Activated T-helper 2 cell treated with anti-CD3 and anti-CD28 coated beads, Interferon-gamma antibody, Interleukin-2, Interleukin-4, amounts not matched to agents 10 μg/mL and 5 μg/mL and 100 μg/mL, durations not matched to agents 14 hours and 24 hours and 36 hours (primary cell): ENCODE data around the gene PDLIM7. TPM values are rescaled to one million over a fixed set of nuclear protein-coding genes. Genes with fewer than 3 reads are reported as not detected.
"Not testable (repeated sequence)": the region's sequence is repeated elsewhere in the genome, so short reads cannot be mapped to it uniquely, and the experiment has no call there.

ENCODE experiments used
- DNase-seq: peaks from one replicate; pipeline ENCODE4 v3.0.0; 2021; ENCODE audit warnings: low spot score
- H3K27ac Mint-ChIP-seq: one replicate; pipeline ENCODE4 v1.8.0; 2021; ENCODE audit warnings: mixed read lengths
- H3K27me3 Mint-ChIP-seq: one replicate; pipeline ENCODE4 v1.8.0; 2021; ENCODE audit warnings: low read depth, mixed read lengths
- H3K36me3 Mint-ChIP-seq: one replicate; pipeline ENCODE4 v1.8.0; 2021; ENCODE audit warnings: low read depth, mixed read lengths
- H3K4me1 Mint-ChIP-seq: one replicate; pipeline ENCODE4 v1.8.0; 2021; ENCODE audit warnings: low read depth, mixed read lengths
- H3K4me3 Mint-ChIP-seq: one replicate; pipeline ENCODE4 v1.8.0; 2021; ENCODE audit warnings: low read depth, mild to moderate bottlenecking, moderate library complexity, mixed read lengths
- H3K9me3 Mint-ChIP-seq: one replicate; pipeline ENCODE4 v1.8.0; 2021; ENCODE audit warnings: mixed read lengths
- intact Hi-C: fragments of 100-400 bp; cut with micrococcal nuclease; formaldehyde crosslinking; loops from one replicate; pipeline ENCODE4 v1.15.1; 2023
- total RNA-seq: library from RNA; stranded (reverse); gene quantifications from 2 replicates; pipeline ENCODE4 v1.2.3, GENCODE V29; 2022

Gene PDLIM7
- total RNA-seq: 85.4 and 86.9 TPM in 2 replicates

- H3K4me3 Mint-ChIP-seq: peak within 1 kb of the TSS; percentile 86
- peaks cover 18% of the 10 kb centered on the region for H3K27me3 Mint-ChIP-seq
- peaks cover 9% of the 10 kb centered on the region for H3K36me3 Mint-ChIP-seq
- peak; percentile 93 for DNase-seq
- intact Hi-C loops: loop anchor here (1.0 to 5.0 kb wide), 7 partner anchors 19 to 385 kb away; partner anchors contain the start of genes DDX41 and GRK6
- H3K27ac Mint-ChIP-seq: peak within 1 kb of the TSS; percentile 62
- H3K9me3 Mint-ChIP-seq: no peaks in the 10 kb centered on the region
- peaks cover 23% of the 10 kb centered on the region for H3K4me1 Mint-ChIP-seq
Measured at GRCh38 chr5:177497292-177498012, at the start of gene PDLIM7. PDLIM7 (minus strand) TSS chr5:177497604; CDS start chr5:177496512, 1,092 bp downstream.

GRCh38 chr5:177546258-177546741, 48.9 kb upstream of the PDLIM7 start:
- Mint-ChIP-seq H3K27me3 (no peaks in the 10 kb centered on the region), H3K36me3 (peaks cover 14% of the 10 kb centered on the region), H3K9me3 (no peaks in the 10 kb centered on the region), H3K27ac (no peak overlapping the region), H3K4me1 (peaks cover 7% of the 10 kb centered on the region), H3K4me3 (no peak overlapping the region)
- intact Hi-C loops: no loop called here
- DNase-seq: no peak

- no peak for DNase-seq
- intact Hi-C loops: no loop called here
- Mint-ChIP-seq H3K4me3 (no peak overlapping the region), H3K9me3 (no peaks in the 10 kb centered on the region), H3K36me3 (peaks cover 14% of the 10 kb centered on the region), H3K4me1 (peaks cover 7% of the 10 kb centered on the region), H3K27ac (no peak overlapping the region), H3K27me3 (no peaks in the 10 kb centered on the region)
Measured at GRCh38 chr5:177545487-177546257, 48.3 kb upstream of the PDLIM7 start.

- Mint-ChIP-seq H3K4me1 (peaks cover 3% of the 10 kb centered on the region), H3K9me3 (no peaks in the 10 kb centered on the region), H3K27ac (no peak overlapping the region), H3K36me3 (peaks cover 23% of the 10 kb centered on the region), H3K27me3 (no peaks in the 10 kb centered on the region), H3K4me3 (no peak overlapping the region)
- DNase-seq: no peak
- intact Hi-C loops: no loop called here
Measured at GRCh38 chr5:177542816-177543465, 45.5 kb upstream of the PDLIM7 start.

GRCh38 chr5:177540438-177540837, 43.0 kb upstream of the PDLIM7 start:
- Mint-ChIP-seq H3K4me1 (peaks cover 2% of the 10 kb centered on the region), H3K27ac (no peak overlapping the region), H3K9me3 (no peaks in the 10 kb centered on the region), H3K4me3 (no peak overlapping the region), H3K27me3 (no peaks in the 10 kb centered on the region), H3K36me3 (peaks cover 26% of the 10 kb centered on the region)
- no peak for DNase-seq
- intact Hi-C loops: no loop called here

- no peaks in the 10 kb centered on the region for H3K9me3 Mint-ChIP-seq
- no peak overlapping the region for H3K4me3 Mint-ChIP-seq
- peaks cover 2% of the 10 kb centered on the region for H3K4me1 Mint-ChIP-seq
- intact Hi-C loops: no loop called here
- peaks cover 31% of the 10 kb centered on the region for H3K36me3 Mint-ChIP-seq
- DNase-seq: no peak
- no peak overlapping the region for H3K27ac Mint-ChIP-seq
- no peaks in the 10 kb centered on the region for H3K27me3 Mint-ChIP-seq
Measured at GRCh38 chr5:177539411-177539810, 42.0 kb upstream of the PDLIM7 start.

GRCh38 chr5:177538876-177539275, 41.5 kb upstream of the PDLIM7 start:
- Mint-ChIP-seq H3K27ac (no peak overlapping the region), H3K36me3 (peaks cover 33% of the 10 kb centered on the region)
- intact Hi-C loops: no loop called here

GRCh38 chr5:177537389-177538361, 40.3 kb upstream of the PDLIM7 start:
- no peak overlapping the region for H3K27ac Mint-ChIP-seq
- DNase-seq: no peak
- H3K36me3 Mint-ChIP-seq: peaks cover 38% of the 10 kb centered on the region
- H3K4me1 Mint-ChIP-seq: no peaks in the 10 kb centered on the region
- H3K9me3 Mint-ChIP-seq: no peaks in the 10 kb centered on the region
- intact Hi-C loops: no loop called here
- H3K27me3 Mint-ChIP-seq: no peaks in the 10 kb centered on the region
- H3K4me3 Mint-ChIP-seq: no peak overlapping the region

More at GRCh38 chr5:177538876-177539275, 41.5 kb upstream of the PDLIM7 start:
- no peak for DNase-seq
- Mint-ChIP-seq H3K9me3 (no peaks in the 10 kb centered on the region), H3K4me3 (no peak overlapping the region), H3K27me3 (no peaks in the 10 kb centered on the region), H3K4me1 (peaks cover 2% of the 10 kb centered on the region)

- Mint-ChIP-seq H3K9me3 (no peaks in the 10 kb centered on the region), H3K4me1 (no peaks in the 10 kb centered on the region), H3K36me3 (peaks cover 40% of the 10 kb centered on the region), H3K27ac (no peak overlapping the region), H3K27me3 (no peaks in the 10 kb centered on the region), H3K4me3 (no peak overlapping the region)
- intact Hi-C loops: no loop called here
- DNase-seq: no peak
Measured at GRCh38 chr5:177536386-177536785, 39.0 kb upstream of the PDLIM7 start.

- DNase-seq: no peak
- no peaks in the 10 kb centered on the region for H3K27me3 Mint-ChIP-seq
- intact Hi-C loops: no loop called here
- no peak overlapping the region for H3K27ac Mint-ChIP-seq
- H3K9me3 Mint-ChIP-seq: no peaks in the 10 kb centered on the region
- peaks cover 47% of the 10 kb centered on the region for H3K36me3 Mint-ChIP-seq
- H3K4me3 Mint-ChIP-seq: no peak overlapping the region
- H3K4me1 Mint-ChIP-seq: no peaks in the 10 kb centered on the region
Measured at GRCh38 chr5:177535125-177535524, 37.7 kb upstream of the PDLIM7 start.

GRCh38 chr5:177534433-177534832, 37.0 kb upstream of the PDLIM7 start:
- H3K9me3 Mint-ChIP-seq, H3K4me1 Mint-ChIP-seq, DNase-seq, intact Hi-C loops, H3K27me3 Mint-ChIP-seq, H3K4me3 Mint-ChIP-seq, H3K27ac Mint-ChIP-seq: not testable (repeated sequence)
- H3K36me3 Mint-ChIP-seq: peaks cover 47% of the 10 kb centered on the region
